ENCODE measurements around the gene ATP8A2.

DNA sequence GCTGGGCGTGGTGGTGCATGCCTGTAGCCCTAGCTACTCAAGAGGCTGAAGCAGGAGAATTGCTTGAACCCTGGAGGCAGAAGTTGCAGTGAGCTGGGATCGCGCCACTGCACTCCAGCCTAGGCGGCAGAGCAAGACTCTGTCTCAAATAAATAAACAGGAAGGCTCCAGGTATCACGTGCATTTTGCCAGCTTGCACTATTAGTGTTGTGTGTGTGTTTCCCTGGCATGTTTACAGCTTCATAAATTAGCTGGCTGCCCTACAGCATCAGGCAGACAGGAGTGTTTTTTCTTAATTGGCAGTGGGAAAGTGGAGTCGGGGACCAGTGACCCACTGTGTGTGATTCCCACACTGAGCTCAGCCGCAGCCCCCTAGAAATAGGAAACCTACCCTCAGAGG, 647.5 kb downstream of the ATP8A2 start:
- TF ChIP-seq, protein P1, sequence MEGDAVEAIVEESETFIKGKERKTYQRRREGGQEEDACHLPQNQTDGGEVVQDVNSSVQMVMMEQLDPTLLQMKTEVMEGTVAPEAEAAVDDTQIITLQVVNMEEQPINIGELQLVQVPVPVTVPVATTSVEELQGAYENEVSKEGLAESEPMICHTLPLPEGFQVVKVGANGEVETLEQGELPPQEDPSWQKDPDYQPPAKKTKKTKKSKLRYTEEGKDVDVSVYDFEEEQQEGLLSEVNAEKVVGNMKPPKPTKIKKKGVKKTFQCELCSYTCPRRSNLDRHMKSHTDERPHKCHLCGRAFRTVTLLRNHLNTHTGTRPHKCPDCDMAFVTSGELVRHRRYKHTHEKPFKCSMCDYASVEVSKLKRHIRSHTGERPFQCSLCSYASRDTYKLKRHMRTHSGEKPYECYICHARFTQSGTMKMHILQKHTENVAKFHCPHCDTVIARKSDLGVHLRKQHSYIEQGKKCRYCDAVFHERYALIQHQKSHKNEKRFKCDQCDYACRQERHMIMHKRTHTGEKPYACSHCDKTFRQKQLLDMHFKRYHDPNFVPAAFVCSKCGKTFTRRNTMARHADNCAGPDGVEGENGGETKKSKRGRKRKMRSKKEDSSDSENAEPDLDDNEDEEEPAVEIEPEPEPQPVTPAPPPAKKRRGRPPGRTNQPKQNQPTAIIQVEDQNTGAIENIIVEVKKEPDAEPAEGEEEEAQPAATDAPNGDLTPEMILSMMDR (IDR thresholded peaks at IDR 0.05; ENCODE audit: insufficient read depth, low read depth, low read length) = no peak
- no peak for TF ChIP-seq EZH2 (IDR thresholded peaks at IDR 0.05; ENCODE audit: insufficient read depth, low read length)

All from astrocyte (in vitro differentiated cells and primary cell).